Measurements from ENCODE around the gene ERC2.
"Not testable (repeated sequence)": the region's sequence is repeated elsewhere in the genome, so short reads cannot be mapped to it uniquely, and the experiment has no call there.

Gene ERC2

GRCh38 chr3:56119575-56120349 is 348.5 kb downstream of the ERC2 start:
- no peak for DNase-seq (ENCODE audit: low spot score)

GRCh38 chr3:56118968-56119367 is 349.3 kb downstream of the ERC2 start:
- DNase-seq (ENCODE audit: low spot score), result no peak

GRCh38 chr3:56115698-56116097 is 352.6 kb downstream of the ERC2 start:
- no peak for DNase-seq (ENCODE audit: low spot score)

GRCh38 chr3:56115199-56115598 is 353.1 kb downstream of the ERC2 start:
- no peak for DNase-seq (ENCODE audit: low spot score)

- DNase-seq (ENCODE audit: low spot score), result no peak
These were observed 354.4 kb downstream of the ERC2 start for GRCh38 chr3:56113908-56114307.

GRCh38 chr3:56113231-56113630 is 355.0 kb downstream of the ERC2 start:
- no peak for DNase-seq (ENCODE audit: low spot score)

- DNase-seq (ENCODE audit: low spot score), result no peak
These were observed 356.5 kb downstream of the ERC2 start for GRCh38 chr3:56111606-56112304.

- DNase-seq (ENCODE audit: low spot score), result no peak
These were observed 357.4 kb downstream of the ERC2 start for GRCh38 chr3:56110886-56111285.

GRCh38 chr3:56107157-56107556 is 361.1 kb downstream of the ERC2 start:
- no peak for DNase-seq (ENCODE audit: low spot score)

- no peak for DNase-seq (ENCODE audit: low spot score)
These were observed 366.2 kb downstream of the ERC2 start for GRCh38 chr3:56102032-56102431.

GRCh38 chr3:56101576-56101975 is 366.7 kb downstream of the ERC2 start:
- DNase-seq (ENCODE audit: low spot score), result no peak

- DNase-seq (ENCODE audit: low spot score), result no peak
These were observed 371.3 kb downstream of the ERC2 start for GRCh38 chr3:56096999-56097398.

- no peak for DNase-seq (ENCODE audit: low spot score)
These were observed 374.1 kb downstream of the ERC2 start for GRCh38 chr3:56094170-56094569.

- no peak for DNase-seq (ENCODE audit: low spot score)
These were observed 378.5 kb downstream of the ERC2 start for GRCh38 chr3:56089739-56090138.

- no peak for DNase-seq (ENCODE audit: low spot score)
These were observed 380.7 kb downstream of the ERC2 start for GRCh38 chr3:56087451-56088053.

GRCh38 chr3:56086355-56086754 is 381.9 kb downstream of the ERC2 start:
- no peak for DNase-seq (ENCODE audit: low spot score)

- no peak for DNase-seq (ENCODE audit: low spot score)
These were observed 387.0 kb downstream of the ERC2 start for GRCh38 chr3:56081246-56081645.

GRCh38 chr3:56076746-56077145 is 391.5 kb downstream of the ERC2 start:
- no peak for DNase-seq (ENCODE audit: low spot score)

GRCh38 chr3:56075089-56075488 is 393.2 kb downstream of the ERC2 start:
- DNase-seq (ENCODE audit: low spot score), result no peak

GRCh38 chr3:56069766-56070165 is 398.5 kb downstream of the ERC2 start:
- DNase-seq (ENCODE audit: low spot score), result no peak

GRCh38 chr3:56066405-56066804 is 401.9 kb downstream of the ERC2 start:
- not testable (repeated sequence) for DNase-seq (ENCODE audit: low spot score)

- no peak for DNase-seq (ENCODE audit: low spot score)
These were observed 403.6 kb downstream of the ERC2 start for GRCh38 chr3:56064684-56065083.

- no peak for DNase-seq (ENCODE audit: low spot score)
These were observed 407.0 kb downstream of the ERC2 start for GRCh38 chr3:56061279-56061626.

Data from HuH-7 (cell line).